ENCODE data around the gene ERC2. TPM values are rescaled to one million over a fixed set of nuclear protein-coding genes. Genes with fewer than 3 reads are reported as not detected.

ERC2 gene
- total and polyA plus RNA-seq, 2 of the 13 experiments (the other 11 are each of a cell fraction or from before 2014, with no cell fraction given) = 0.16 to 0.22 TPM

DNA sequence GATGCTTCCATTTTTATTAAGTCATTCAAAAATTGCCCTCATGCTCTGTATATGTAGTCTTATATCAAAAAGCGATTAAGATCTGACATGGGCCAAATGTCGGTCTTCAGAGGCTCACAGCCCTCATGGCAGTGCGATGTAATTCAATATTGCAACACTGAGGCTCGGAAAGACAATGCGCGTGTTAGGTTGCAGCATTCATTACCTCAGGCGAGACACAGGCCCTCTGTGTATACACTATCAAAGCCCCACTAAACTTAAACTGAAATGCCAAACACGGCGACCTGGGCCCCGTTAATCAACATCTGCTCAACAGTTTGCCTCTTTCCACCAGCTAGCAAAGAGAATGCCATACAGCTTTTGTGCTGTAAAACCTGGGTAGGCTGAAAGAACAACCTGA lies 413.4 kb downstream of the ERC2 start:
- no peak overlapping the region for H3K27ac ChIP-seq (ENCODE audit: extremely low read length, insufficient read depth, low read length)
- FAIRE-seq (no peak), DNase-seq (ENCODE audit: low spot score) (no peak), ATAC-seq (no peak)
- TF ChIP-seq ZNF652 (CRISPR knock-in tag; IDR thresholded peaks at IDR 0.05; ENCODE audit: borderline replicate concordance, low read depth) = no peak
- TF ChIP-seq, protein P1, sequence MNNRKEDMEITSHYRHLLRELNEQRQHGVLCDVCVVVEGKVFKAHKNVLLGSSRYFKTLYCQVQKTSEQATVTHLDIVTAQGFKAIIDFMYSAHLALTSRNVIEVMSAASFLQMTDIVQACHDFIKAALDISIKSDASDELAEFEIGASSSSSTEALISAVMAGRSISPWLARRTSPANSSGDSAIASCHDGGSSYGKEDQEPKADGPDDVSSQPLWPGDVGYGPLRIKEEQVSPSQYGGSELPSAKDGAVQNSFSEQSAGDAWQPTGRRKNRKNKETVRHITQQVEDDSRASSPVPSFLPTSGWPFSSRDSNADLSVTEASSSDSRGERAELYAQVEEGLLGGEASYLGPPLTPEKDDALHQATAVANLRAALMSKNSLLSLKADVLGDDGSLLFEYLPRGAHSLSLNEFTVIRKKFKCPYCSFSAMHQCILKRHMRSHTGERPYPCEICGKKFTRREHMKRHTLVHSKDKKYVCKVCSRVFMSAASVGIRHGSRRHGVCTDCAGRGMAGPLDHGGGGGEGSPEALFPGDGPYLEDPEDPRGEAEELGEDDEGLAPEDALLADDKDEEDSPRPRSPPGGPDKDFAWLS (CRISPR knock-in tag; IDR thresholded peaks at IDR 0.05; ENCODE audit: borderline replicate concordance) = no peak
- TF ChIP-seq MAZ (IDR thresholded peaks at IDR 0.05; ENCODE audit: borderline replicate concordance, low read depth, low read length) = no peak
- TF ChIP-seq MAZ (CRISPR knock-in tag; IDR thresholded peaks at IDR 0.05; ENCODE audit: low read depth) = no peak
- TF ChIP-seq NFYB (CRISPR knock-in tag; IDR thresholded peaks at IDR 0.05) = no peak
- ChIA-PET POLR2A (no interaction called here), CTCF (ENCODE audit: low intra/inter-chr PET ratio, low total read pairs) (no interaction called here)
- no peak overlapping the region for H3K4me3 ChIP-seq (replicated peaks in 1 of 3; ENCODE audit: insufficient read depth in 1 of 3, low read depth in 2 of 3, low read length in 3 of 3)
- intact Hi-C loops (cut with micrococcal nuclease; ENCODE audit: unreplicated experiment) = no loop called here
- H3K27me3 ChIP-seq (ENCODE audit: control insufficient read depth in 1 of 2, insufficient read depth in 2 of 2, low read length in 2 of 2) = peaks cover 0 to 3% of the 10 kb centered on the region in 2 experiments; a peak in 1 of 5 replicates
- 7% methylated on average over 9 of the region's 10 CpGs for WGBS (ENCODE audit: low lambda C conversion rate)
- H3K79me2 ChIP-seq (ENCODE audit: insufficient read depth, low read length) = no peaks in the 10 kb centered on the region
- H3K4me2 ChIP-seq (ENCODE audit: low read depth, low read length) = no peak overlapping the region
- H4K20me1 ChIP-seq (ENCODE audit: insufficient read depth, low read length) = no peaks in the 10 kb centered on the region
- no peak overlapping the region for H3K9ac ChIP-seq (ENCODE audit: insufficient read depth, low read depth, low read length)
- no peak overlapping the region for H2AFZ ChIP-seq (ENCODE audit: low read length)
- no peaks in the 10 kb centered on the region for H3K36me3 ChIP-seq (replicated peaks in 1 of 2; ENCODE audit: control insufficient read depth in 1 of 2, insufficient read depth in 2 of 2, low read length in 2 of 2)
- H3K9me3 ChIP-seq (ENCODE audit: low read length) = no peaks in the 10 kb centered on the region
- in situ Hi-C loops (cut with HindIII; ENCODE audit: extremely low pct_ligation_motif_present, low pct_unique_long_range_greater_than_20kb) = no loop called here
- BruUV-seq (replicated peaks) = no TSS peak
- no peaks in the 10 kb centered on the region for H3K4me1 ChIP-seq (ENCODE audit: insufficient read depth, low read length)

- ATAC-seq (no peak), FAIRE-seq (no peak), DNase-seq (ENCODE audit: low spot score) (no peak)
- ChIA-PET POLR2A (no interaction called here), CTCF (ENCODE audit: low intra/inter-chr PET ratio, low total read pairs) (no interaction called here)
- H3K9ac ChIP-seq (ENCODE audit: insufficient read depth, low read depth, low read length) = no peak overlapping the region
- intact Hi-C loops (cut with micrococcal nuclease; ENCODE audit: unreplicated experiment) (no loop called here), in situ Hi-C loops (cut with HindIII; ENCODE audit: extremely low pct_ligation_motif_present, low pct_unique_long_range_greater_than_20kb) (no loop called here)
- 15% methylated on average over 3 of the region's 3 CpGs for WGBS (ENCODE audit: low lambda C conversion rate)
- no peak overlapping the region for H3K4me3 ChIP-seq (replicated peaks in 1 of 3; ENCODE audit: insufficient read depth in 1 of 3, low read depth in 2 of 3, low read length in 3 of 3)
- peaks cover 0 to 3% of the 10 kb centered on the region in 2 experiments; a peak in 1 of 5 replicates for H3K27me3 ChIP-seq (ENCODE audit: control insufficient read depth in 1 of 2, insufficient read depth in 2 of 2, low read length in 2 of 2)
- no peaks in the 10 kb centered on the region for H4K20me1 ChIP-seq (ENCODE audit: insufficient read depth, low read length)
- H2AFZ ChIP-seq (ENCODE audit: low read length) = no peak overlapping the region
- H3K36me3 ChIP-seq (replicated peaks in 1 of 2; ENCODE audit: control insufficient read depth in 1 of 2, insufficient read depth in 2 of 2, low read length in 2 of 2) = no peaks in the 10 kb centered on the region
- no TSS peak for BruUV-seq (replicated peaks)
- TF ChIP-seq RBFOX2 (IDR thresholded peaks at IDR 0.05; ENCODE audit: low read depth, low read length) = no peak
- TF ChIP-seq BHLHE40 (IDR thresholded peaks at IDR 0.05; ENCODE audit: low read length) = no peak
- TF ChIP-seq IKZF5 (CRISPR knock-in tag; IDR thresholded peaks at IDR 0.05) = no peak
- TF ChIP-seq, protein P2, sequence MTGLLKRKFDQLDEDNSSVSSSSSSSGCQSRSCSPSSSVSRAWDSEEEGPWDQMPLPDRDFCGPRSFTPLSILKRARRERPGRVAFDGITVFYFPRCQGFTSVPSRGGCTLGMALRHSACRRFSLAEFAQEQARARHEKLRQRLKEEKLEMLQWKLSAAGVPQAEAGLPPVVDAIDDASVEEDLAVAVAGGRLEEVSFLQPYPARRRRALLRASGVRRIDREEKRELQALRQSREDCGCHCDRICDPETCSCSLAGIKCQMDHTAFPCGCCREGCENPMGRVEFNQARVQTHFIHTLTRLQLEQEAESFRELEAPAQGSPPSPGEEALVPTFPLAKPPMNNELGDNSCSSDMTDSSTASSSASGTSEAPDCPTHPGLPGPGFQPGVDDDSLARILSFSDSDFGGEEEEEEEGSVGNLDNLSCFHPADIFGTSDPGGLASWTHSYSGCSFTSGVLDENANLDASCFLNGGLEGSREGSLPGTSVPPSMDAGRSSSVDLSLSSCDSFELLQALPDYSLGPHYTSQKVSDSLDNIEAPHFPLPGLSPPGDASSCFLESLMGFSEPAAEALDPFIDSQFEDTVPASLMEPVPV (CRISPR knock-in tag; IDR thresholded peaks at IDR 0.05) = no peak
- TF ChIP-seq E2F5 (CRISPR knock-in tag; conservative IDR thresholded peaks at IDR 0.05) = no peak
- no peak overlapping the region for H3K4me2 ChIP-seq (ENCODE audit: low read depth, low read length)
- H3K9me3 ChIP-seq (ENCODE audit: low read length) = no peaks in the 10 kb centered on the region
- no peaks in the 10 kb centered on the region for H3K4me1 ChIP-seq (ENCODE audit: insufficient read depth, low read length)
- H3K27ac ChIP-seq (ENCODE audit: extremely low read length, insufficient read depth, low read length) = no peak overlapping the region
- H3K79me2 ChIP-seq (ENCODE audit: insufficient read depth, low read length) = no peaks in the 10 kb centered on the region
Measured at GRCh38 chr3:56053727-56054126, 414.5 kb downstream of the ERC2 start.
